ENCODE measurements around the gene DNAAF1. TPM values are rescaled to one million over a fixed set of nuclear protein-coding genes. Genes with fewer than 3 reads are reported as not detected.

DNAAF1 gene
- total RNA-seq, 4 donors from 2014 or later, result not detected

DNA sequence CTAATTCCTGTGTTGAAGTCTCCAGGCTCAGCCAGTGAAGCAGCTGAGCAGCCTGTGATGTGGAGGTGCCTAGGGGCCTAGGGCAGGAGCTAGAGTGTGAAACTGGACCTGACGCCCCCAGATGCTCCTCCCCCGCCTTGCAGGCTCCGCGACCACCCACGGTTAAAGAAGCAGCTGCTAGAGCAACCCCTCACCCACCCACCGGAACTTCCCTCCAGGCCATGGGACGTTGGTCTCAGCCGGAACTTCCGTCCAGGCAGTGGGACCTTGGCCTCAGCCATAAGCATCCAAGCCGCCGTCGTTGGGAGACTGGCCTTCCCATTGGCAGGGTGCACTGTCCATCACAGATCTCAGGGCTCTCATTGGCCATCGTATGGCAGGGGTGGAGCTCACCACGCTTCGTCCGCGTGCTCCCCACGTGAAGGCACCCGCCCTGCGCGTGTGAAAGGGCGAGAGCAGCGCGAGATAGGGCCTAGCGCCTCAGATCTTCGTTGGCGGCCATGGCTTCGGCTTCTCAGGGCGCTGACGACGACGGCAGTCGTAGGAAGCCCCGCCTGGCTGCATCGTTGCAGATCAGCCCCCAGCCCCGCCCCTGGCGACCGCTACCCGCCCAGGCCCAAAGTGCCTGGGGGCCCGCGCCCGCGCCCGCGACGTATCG lies 45.8 kb downstream of the DNAAF1 start, which contains the start of gene ADAD2:
Gene ADAD2, plus strand, starts transcription at position 427 of the 658 bp plus-strand sequence. Its CDS starts 74 bp downstream, at position 501.
- Histone ChIP-seq H3K9me3 (no peaks in the 10 kb centered on the region), H3K4me1 (peaks cover 1 to 5% (median 4%) of the 10 kb centered on the region in 4 donors), H3K27ac (no peak within 1 kb of the TSS), H3K27me3 (no peaks in the 10 kb centered on the region), H3K4me3 (no peak within 1 kb of the TSS), H3K36me3 (no peaks in the 10 kb centered on the region)
- DNase-seq, result no peak
- in situ Hi-C loops (cut with MboI; ENCODE audit: low pct_ligation_motif_present in 1 of 4, low pct_unique_long_range_greater_than_20kb in 1 of 4, low sequenced_read_pairs in 3 of 4) (loop anchor here in 2 of 4 donors (25.0 kb wide), 2 partner anchors 229 to 379 kb away; partner anchors contain the start of genes HSBP1 (in 1 of the 2), NECAB2 (in 1 of the 2) and OSGIN1 (in 1 of the 2)), intact Hi-C loops (cut with DNase I; ENCODE audit: low total_unique reads) (no loop called here)
- 92% methylated on average over 46 of the region's 47 CpGs; no CpG with 5 or more reads in 1 of the 2 donors for WGBS, 2 donors (ENCODE audit: low coverage in 1 of 2)
- TF ChIP-seq POLR2A (IDR thresholded peaks at IDR 0.05) (no peak), POLR2AphosphoS5 (IDR thresholded peaks at IDR 0.05) (no peak), EP300 (IDR thresholded peaks at IDR 0.05; ENCODE audit: low read depth) (no peak)
- TF ChIP-seq, protein P1, sequence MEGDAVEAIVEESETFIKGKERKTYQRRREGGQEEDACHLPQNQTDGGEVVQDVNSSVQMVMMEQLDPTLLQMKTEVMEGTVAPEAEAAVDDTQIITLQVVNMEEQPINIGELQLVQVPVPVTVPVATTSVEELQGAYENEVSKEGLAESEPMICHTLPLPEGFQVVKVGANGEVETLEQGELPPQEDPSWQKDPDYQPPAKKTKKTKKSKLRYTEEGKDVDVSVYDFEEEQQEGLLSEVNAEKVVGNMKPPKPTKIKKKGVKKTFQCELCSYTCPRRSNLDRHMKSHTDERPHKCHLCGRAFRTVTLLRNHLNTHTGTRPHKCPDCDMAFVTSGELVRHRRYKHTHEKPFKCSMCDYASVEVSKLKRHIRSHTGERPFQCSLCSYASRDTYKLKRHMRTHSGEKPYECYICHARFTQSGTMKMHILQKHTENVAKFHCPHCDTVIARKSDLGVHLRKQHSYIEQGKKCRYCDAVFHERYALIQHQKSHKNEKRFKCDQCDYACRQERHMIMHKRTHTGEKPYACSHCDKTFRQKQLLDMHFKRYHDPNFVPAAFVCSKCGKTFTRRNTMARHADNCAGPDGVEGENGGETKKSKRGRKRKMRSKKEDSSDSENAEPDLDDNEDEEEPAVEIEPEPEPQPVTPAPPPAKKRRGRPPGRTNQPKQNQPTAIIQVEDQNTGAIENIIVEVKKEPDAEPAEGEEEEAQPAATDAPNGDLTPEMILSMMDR (IDR thresholded peaks at IDR 0.05), result no peak

DNA sequence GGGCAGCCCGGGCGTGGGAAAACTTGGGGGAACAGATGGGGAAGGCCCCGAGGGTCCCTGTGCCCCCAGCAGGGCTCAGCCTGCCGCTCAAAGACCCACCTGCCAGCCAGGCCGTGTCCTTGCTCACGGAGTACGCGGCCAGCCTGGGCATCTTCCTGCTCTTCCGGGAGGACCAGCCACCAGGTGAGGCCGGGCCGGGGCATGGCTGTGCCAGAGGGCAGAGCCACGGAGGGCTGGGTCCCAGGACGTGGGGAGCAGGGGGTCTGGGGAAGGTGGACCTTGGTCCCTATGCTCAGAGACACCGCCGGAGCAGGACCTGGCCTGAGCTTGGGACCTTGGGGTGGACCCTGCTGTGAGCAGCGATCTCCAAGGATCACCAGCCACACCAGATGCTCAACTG lies 46.4 kb downstream of the DNAAF1 start:
- intact Hi-C loops (cut with DNase I; ENCODE audit: low total_unique reads), result no loop called here

DNA sequence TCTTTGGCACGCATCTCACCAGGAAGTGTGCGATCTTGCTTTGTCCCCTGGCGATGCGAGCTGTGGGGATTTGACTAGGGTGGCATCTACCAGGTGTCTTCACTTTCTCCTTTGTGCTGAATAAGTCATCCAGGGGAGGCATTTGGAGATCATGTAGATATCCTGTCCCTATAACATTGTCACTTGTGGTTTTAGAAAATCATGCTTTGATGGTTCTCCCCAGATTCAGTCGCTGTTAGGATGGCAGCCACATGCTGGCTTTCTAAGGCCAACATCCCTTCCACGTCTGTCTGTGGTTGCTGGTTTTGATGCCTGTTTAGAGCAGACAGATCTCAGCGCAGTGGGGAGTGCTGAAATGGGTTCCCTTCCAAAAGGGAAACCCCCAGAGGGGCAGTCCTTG lies 48.4 kb downstream of the DNAAF1 start:
- Histone ChIP-seq H3K27me3 (no peaks in the 10 kb centered on the region), H3K4me3 (no peak overlapping the region), H3K4me1 (no peaks in the 10 kb centered on the region), H3K36me3 (no peaks in the 10 kb centered on the region), H3K27ac (no peak overlapping the region), H3K9me3 (no peaks in the 10 kb centered on the region)
- intact Hi-C loops (cut with DNase I; ENCODE audit: low total_unique reads), result no loop called here
- TF ChIP-seq, protein P1 (IDR thresholded peaks at IDR 0.05), result no peak
- no peak for TF ChIP-seq POLR2AphosphoS5 (IDR thresholded peaks at IDR 0.05)
- TF ChIP-seq EP300 (IDR thresholded peaks at IDR 0.05; ENCODE audit: low read depth), result no peak
- WGBS, 2 donors (ENCODE audit: low coverage in 1 of 2), result 77 to 100% methylated on average over 2 to 7 of the region's 7 CpGs
- in situ Hi-C loops (cut with MboI; ENCODE audit: low pct_ligation_motif_present in 1 of 4, low pct_unique_long_range_greater_than_20kb in 1 of 4, low sequenced_read_pairs in 3 of 4), result loop anchor here in 2 of 4 donors (25.0 kb wide), 2 partner anchors 231 to 381 kb away; partner anchors contain the start of genes HSBP1 (in 1 of the 2), NECAB2 (in 1 of the 2) and OSGIN1 (in 1 of the 2)
- no peak for DNase-seq

More for the DNA sequence above, 46.4 kb downstream of the DNAAF1 start:
- Histone ChIP-seq H3K4me3 (no peak overlapping the region), H3K4me1 (no peaks in the 10 kb centered on the region), H3K27me3 (no peaks in the 10 kb centered on the region), H3K27ac (no peak overlapping the region), H3K9me3 (no peaks in the 10 kb centered on the region), H3K36me3 (no peaks in the 10 kb centered on the region)
- no peak for DNase-seq
- in situ Hi-C loops (cut with MboI; ENCODE audit: low pct_ligation_motif_present in 1 of 4, low pct_unique_long_range_greater_than_20kb in 1 of 4, low sequenced_read_pairs in 3 of 4), result loop anchor here in 2 of 4 donors (25.0 kb wide), 2 partner anchors 229 to 379 kb away; partner anchors contain the start of genes HSBP1 (in 1 of the 2), NECAB2 (in 1 of the 2) and OSGIN1 (in 1 of the 2)
- WGBS, 2 donors (ENCODE audit: low coverage in 1 of 2), result 90% methylated on average over 8 of the region's 16 CpGs; no CpG with 5 or more reads in 1 of the 2 donors
- TF ChIP-seq POLR2A (IDR thresholded peaks at IDR 0.05) (no peak), POLR2AphosphoS5 (IDR thresholded peaks at IDR 0.05) (no peak), EP300 (IDR thresholded peaks at IDR 0.05; ENCODE audit: low read depth) (no peak)
- TF ChIP-seq, protein P1 (IDR thresholded peaks at IDR 0.05), result no peak

DNA sequence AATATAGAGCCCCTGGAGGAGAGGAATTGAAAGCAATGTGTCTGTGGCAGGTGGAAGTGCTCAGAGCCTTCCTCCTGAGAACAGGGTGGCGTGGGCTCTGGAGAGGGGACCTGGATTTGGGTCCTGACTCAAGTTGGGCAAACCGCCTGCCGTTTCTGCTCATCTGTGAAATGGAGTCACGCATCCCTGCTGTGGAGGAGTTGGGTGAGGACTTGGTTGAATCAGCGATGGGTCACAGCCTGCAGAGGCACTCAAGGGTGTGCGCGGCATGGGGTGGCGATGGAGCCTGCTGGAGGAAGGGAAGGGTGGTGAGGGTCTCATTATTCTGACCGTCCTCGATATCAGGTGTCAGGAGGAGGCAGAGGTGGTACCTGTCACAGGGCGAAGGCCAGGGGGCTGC lies 48.9 kb downstream of the DNAAF1 start:
- DNase-seq, result no peak
- no peak for TF ChIP-seq EP300 (IDR thresholded peaks at IDR 0.05; ENCODE audit: low read depth)
- TF ChIP-seq POLR2AphosphoS5 (IDR thresholded peaks at IDR 0.05), result no peak
- Histone ChIP-seq H3K27me3 (no peaks in the 10 kb centered on the region), H3K4me3 (no peak overlapping the region), H3K4me1 (no peaks in the 10 kb centered on the region), H3K9me3 (no peaks in the 10 kb centered on the region), H3K36me3 (no peaks in the 10 kb centered on the region), H3K27ac (no peak overlapping the region)
- intact Hi-C loops (cut with DNase I; ENCODE audit: low total_unique reads), result no loop called here
- 81 to 100% methylated on average over 1 to 11 of the region's 11 CpGs for WGBS, 2 donors (ENCODE audit: low coverage in 1 of 2)
- in situ Hi-C loops (cut with MboI; ENCODE audit: low pct_ligation_motif_present in 1 of 4, low pct_unique_long_range_greater_than_20kb in 1 of 4, low sequenced_read_pairs in 3 of 4), result loop anchor here in 2 of 4 donors (25.0 kb wide), 2 partner anchors 232 to 382 kb away; partner anchors contain the start of genes HSBP1 (in 1 of the 2), NECAB2 (in 1 of the 2) and OSGIN1 (in 1 of the 2)

Measured in transverse colon (tissue), 4 donors.